PC-9 (cell line): ENCODE results near the gene ZDHHC9.
"Not testable (repeated sequence)": the region's sequence is repeated elsewhere in the genome, so short reads cannot be mapped to it uniquely, and the experiment has no call there.

ENCODE experiments used
- EZH2 ChIP-seq: fragments of 200-600 bp; sonication (generic); IDR thresholded peaks from 2 replicates; pipeline ENCODE4 v1.8.0; 2017; ENCODE audit warnings: antibody characterized with exemption, low read depth
- TF ChIP-seq, protein P1 (sequence below): fragments of 200-600 bp; sonication (generic); conservative IDR thresholded peaks from 2 replicates; pipeline ENCODE4 v1.6.1; 2017; ENCODE audit warnings: mixed run types, antibody characterized with exemption, mild to moderate bottlenecking, moderate library complexity

DNA sequence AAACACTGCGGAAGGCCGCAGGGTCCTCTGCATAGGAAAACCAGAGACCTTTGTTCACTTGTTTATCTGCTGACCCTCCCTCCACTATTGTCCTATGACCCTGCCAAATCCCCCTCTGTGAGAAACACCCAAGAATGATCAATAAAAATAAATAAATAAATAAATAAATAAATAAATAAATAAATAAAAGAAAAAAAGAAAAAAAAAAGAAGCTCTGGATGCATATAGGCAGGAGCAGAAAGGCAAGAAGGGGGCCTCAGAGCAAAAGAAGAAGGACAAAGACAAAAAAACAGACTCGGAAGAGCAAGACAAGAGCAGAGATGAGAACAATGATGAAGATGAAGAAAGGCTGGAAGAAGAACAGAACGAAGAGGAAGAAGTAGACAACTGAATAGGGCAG, 8.1 kb upstream of the ZDHHC9 start:
- TF ChIP-seq, protein P1, sequence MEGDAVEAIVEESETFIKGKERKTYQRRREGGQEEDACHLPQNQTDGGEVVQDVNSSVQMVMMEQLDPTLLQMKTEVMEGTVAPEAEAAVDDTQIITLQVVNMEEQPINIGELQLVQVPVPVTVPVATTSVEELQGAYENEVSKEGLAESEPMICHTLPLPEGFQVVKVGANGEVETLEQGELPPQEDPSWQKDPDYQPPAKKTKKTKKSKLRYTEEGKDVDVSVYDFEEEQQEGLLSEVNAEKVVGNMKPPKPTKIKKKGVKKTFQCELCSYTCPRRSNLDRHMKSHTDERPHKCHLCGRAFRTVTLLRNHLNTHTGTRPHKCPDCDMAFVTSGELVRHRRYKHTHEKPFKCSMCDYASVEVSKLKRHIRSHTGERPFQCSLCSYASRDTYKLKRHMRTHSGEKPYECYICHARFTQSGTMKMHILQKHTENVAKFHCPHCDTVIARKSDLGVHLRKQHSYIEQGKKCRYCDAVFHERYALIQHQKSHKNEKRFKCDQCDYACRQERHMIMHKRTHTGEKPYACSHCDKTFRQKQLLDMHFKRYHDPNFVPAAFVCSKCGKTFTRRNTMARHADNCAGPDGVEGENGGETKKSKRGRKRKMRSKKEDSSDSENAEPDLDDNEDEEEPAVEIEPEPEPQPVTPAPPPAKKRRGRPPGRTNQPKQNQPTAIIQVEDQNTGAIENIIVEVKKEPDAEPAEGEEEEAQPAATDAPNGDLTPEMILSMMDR: not testable (repeated sequence)
- not testable (repeated sequence) for TF ChIP-seq EZH2
